NCI-H2081 (cell line): ENCODE data around the gene ATL2.

Experiments
- DNase-seq, 2 experiments: peaks; one replicate each; lab custom pipeline; 2025; lab: John Stamatoyannopoulos, UW

The ATL2 gene

DNA sequence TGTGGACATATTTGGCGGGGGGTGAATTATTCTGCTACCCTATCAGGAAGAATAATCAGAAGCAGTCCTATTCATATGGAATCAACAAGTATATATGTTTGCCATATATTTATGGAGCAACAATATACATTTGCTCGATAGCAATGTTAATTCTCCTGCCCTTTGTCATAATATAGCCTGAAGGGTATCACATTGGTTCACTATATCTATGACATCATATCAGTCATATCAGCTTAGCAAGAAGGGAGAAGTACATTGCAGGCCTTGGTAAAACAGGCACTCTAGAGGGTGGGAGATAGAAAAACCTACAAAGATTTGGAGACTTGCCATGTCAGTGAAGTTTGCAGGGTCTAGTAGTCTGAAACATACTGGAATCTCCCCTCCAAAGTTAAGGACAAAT, 128.4 kb downstream of the ATL2 start:
- no peak for DNase-seq

GRCh38 chr2:38248255-38248654, 128.8 kb downstream of the ATL2 start:
- DNase-seq: no peak

DNA sequence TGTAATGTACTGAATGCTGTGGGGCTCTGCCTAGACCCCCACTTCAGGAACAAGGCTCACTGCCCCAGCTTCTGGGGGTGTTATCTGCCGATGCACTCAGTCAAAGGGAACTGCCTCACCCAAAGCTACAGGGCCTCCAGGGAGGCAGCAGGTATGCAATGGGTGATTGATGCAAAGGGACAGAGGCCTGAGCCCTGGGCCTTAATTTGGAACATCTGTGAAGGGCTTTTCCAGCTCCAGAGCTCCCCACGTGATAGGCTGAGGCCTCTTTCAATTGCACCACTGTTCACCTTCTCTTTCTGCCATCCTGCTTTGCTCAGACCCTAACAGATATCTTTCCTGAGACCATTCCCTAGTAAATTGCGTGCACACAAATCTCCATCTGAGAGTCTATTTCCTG, 131.0 kb downstream of the ATL2 start:
- no peak for DNase-seq

DNA sequence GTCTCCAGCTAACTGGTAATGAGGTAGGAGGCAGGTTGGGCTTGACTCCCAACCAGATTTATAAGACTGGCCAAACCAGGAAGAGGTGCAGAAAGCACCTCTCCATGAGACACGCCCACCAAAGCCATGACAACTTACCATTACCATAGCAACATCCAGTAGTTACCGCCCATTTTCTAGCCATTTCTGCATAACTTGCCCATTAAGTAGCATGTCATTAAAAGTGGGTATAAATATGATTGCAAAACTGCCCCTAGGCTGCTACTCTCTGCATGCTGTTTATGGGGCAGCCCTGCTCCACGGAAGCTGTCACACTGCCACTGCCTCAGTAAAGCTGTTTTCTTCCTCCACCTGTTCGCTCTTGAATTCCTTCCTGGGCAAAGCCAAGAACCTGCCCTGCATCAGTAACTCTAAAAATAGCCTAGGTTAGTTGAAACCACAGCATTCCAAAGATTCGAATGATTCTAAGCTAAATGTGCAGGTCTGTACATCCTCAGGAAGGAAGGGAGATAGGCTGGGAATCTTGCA, 131.9 kb downstream of the ATL2 start:
- DNase-seq: no peak

DNA sequence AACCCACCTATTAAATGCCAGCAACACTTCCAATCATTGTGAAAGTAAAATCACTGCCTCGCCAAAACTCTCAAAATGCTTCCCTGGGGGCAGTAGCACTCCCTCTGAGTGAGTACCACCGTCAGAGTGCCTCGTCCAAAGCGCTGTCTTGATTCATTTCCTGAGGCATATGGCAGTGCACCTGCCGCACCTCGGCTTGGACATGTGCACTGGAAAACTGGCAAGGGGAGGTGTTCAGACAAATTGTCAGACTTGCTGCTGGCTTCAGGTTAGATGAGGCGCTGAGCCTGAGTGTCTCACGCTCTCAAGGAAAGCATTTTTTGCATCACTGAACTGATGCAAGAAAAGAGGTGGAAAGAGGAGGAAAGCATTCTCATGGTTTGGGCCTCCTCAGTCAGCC, 132.8 kb downstream of the ATL2 start:
- DNase-seq: no peak
